HG03196 (cell line): Measurements from ENCODE around the gene PARD6B.
"Not testable (repeated sequence)": the region's sequence is repeated elsewhere in the genome, so short reads cannot be mapped to it uniquely, and the experiment has no call there.

ENCODE experiments used
- ATAC-seq: cut with Tn5 transposase; IDR thresholded peaks from one replicate; pipeline ENCODE4 v1.9.1; 2021; ENCODE audit not compliant: unreplicated experiment

Gene PARD6B

DNA sequence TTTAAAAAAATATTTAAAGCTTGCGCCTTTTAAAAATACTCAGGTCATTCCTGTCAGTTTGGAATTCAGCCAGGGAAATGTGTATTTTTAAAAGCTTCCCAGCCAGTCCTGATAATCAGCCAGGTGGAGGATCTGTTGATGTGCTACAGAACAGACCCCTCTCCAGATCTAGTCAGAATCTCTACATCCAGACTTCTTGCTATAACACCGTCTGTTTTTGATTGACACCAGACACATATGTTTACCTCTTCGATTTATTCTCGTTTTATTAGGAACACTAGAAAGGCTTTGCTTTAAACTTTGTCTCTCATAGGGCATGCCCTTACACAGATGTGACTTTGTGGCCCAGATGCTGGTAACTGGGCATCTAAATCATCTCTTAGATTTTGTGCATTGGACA, 11.7 kb downstream of the PARD6B start:
- ATAC-seq, result no peak

DNA sequence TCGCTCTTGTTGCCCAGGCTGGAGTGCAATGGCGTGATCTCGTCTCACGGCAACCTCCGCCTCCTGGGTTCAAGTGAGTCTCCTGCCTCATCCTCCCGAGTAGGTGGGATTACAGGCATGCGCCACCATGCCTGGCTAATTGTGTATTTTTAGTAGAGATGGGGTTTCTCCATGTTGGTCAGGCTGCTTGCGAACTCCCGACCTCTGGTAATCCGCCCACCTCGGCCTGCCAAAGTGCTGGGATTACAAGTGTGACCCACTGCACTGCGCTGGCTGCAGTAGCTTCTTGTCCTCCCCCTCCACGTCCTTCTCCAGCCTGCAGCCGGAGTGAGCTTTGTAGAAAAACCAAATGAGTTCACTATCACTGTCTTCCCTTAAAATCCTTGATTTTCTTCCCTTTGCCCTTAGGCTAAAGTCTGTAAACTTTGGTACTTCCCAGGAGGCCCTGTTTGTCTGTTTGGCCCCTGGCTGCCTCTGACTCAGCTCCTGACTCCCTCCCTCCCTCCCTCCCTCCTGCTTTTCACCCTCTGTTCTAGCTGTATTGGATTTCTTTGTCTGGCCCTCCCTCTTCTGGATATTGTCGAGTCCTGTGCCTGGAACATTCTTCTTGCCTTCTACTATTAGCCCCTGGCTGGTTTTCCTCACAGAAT, 12.9 kb downstream of the PARD6B start:
- no peak for ATAC-seq

DNA sequence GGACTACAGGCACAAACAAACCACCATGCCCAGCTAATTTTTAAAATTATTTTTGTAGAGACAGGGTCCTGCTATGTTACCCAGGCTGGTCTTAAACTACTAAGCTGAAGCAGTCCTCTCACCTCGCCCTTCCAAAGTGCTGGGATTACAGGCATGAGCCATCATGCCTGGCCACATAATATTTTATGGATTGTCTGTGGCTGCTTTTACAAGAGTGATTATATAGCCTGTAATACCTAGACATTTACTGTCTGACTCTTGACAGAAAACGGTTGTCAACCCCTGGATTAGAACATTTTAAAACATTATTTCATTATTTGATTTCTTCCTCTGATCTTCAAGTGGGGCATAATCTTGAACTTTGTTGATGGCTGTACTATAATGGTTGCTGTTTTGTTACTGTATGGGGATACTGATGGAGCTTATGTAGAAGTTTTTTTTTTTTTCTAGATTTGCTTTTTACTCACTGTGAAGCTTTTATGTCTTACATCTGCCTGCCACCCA, 14.3 kb downstream of the PARD6B start:
- ATAC-seq, result no peak

DNA sequence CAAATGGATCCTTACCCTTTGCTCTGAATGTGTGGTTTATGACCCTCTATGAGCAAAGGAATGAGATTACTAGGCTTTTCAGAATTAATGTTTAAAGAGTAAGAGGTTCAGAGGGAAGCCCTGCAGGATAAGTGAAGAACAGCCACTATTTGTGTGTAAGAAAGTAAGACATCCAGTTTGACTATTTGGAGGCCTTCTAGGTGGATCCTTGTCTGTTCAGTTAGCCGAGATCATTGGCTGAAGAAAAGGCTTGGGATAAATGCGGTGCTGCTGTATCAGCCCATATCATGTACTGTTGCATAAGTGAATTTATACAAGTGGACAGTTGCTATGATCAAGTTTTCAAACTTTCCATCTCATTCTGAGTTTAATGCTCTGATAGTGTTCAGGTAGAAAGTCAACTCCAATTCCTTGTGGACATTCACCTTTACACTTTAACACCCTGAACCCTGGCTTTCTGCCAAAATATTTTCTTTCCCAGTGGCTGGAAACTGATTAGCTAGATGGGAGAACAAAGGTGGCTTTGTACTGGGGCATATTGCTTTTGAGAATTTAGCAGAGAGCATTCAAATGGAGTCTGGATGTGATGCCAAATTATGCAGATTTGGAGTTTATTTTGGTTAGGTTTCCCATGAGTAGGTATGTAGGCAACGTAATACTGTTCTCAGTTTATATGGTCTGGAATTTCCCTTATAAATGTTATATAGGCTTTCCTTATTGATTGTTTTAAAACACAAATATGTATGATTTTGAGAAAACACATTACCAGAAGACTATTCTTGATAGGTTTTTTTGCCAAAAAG, 15.0 kb downstream of the PARD6B start:
- ATAC-seq, result no peak

DNA sequence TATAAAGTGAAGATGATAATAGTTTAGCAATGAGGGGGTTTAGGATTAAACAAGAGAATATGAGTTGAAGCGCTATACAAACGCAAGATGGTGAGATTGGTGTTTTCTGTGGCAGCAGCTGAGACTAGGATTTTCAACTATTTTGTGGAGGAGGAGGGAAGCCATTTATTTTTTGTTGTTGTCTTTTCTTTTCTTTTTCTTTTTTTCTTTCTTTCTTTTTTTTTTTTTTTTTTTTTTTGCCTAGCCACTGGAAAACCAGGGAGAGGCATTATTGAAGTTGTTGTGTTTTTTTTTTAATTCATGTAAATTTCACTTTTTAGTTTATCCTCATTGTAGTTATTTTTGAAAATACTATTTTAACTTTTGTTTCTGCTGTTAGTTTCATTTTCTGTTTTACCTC, 15.9 kb downstream of the PARD6B start:
- ATAC-seq, result no peak

DNA sequence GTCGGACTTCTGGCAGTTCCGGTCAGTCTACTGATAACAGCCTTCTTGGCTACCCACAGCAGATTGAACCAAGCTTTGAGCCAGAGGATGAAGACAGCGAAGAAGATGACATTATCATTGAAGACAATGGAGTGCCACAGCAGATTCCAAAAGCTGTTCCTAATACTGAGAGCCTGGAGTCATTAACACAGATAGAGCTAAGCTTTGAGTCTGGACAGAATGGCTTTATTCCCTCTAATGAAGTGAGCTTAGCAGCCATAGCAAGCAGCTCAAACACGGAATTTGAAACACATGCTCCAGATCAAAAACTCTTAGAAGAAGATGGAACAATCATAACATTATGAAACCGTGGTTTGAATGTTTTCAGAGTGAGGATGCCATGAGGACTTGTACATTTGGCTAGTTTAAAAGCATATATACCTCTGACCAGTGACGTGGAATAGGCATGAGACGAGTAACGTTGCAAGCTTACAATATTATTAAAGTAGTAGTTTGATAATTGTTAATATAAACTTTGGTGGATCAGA, 18.8 kb downstream of the PARD6B start:
- ATAC-seq, result no peak

DNA sequence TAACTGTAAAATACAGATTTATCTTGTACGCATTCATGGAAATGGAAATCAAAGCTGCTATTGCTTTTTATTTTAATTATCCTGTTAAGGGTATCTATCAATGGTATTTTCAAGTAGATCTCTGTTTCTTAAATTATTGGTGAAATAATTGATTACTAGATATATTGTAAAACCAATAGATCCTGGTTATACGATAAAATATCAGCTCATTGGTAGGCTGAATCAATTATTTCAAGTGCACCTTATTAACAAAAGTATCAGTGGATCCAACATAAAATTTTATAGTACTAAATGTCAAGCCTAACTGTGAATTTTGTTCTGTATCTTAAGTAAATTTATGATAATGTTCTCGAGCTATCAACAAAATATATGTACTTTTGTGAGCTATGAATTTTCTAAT, 21.8 kb downstream of the PARD6B start:
- ATAC-seq, result no peak

DNA sequence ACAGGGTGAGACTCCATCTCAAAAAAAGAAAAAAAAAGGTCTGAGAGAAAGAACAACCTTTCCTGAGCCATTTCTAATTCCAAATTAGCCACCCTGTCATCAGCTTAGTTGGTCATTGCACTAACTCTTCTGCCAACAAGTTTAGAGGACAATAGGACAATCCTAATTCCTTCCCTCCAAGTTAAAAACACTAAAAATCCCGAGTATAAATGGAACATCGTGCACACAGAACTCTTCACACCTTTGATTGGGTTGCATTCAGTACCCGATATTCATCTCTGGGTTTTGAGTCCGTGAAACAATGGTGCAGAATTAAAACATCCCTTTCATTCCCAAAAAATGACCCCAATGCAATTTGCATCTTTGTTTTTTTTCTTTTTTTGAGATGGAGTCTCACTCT, 23.0 kb downstream of the PARD6B start:
- no peak for ATAC-seq

DNA sequence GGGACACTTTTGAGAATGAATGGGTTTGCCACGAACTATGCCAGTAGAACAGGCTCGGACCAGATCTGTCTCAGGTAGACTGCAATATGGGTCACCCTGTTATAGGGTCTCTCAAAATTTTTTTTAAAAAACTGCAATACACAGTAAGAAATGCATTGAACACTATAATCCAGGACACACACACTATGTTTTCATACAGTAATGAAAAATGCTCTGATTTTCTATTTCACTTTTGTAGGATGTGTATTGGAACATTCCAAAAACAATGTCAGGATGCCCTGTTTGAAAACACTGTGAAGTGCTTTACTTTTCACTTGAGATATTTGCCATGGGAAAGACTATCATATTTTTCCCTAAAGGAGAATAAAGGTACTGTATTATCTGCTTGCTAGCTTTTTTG, 25.1 kb downstream of the PARD6B start:
- ATAC-seq, result no peak

DNA sequence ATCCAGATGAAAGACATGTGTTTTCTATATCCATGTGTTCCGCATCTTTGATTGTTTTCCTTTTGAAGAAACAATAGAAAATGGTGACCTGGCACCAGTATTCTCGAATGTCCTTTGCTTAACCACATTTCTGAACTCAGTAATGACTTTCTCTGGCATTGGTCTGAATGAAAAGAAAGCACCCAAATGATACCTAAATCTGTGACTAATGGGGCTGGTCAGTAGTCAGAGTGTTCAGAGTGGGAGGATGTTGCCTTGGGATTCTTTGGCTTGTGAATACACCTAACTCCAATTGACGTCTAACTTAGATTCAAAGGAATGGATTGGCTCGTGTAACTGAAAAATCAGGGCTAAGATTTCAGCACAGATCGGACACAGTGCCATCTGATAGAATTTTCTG, 27.1 kb downstream of the PARD6B start:
- no peak for ATAC-seq

DNA sequence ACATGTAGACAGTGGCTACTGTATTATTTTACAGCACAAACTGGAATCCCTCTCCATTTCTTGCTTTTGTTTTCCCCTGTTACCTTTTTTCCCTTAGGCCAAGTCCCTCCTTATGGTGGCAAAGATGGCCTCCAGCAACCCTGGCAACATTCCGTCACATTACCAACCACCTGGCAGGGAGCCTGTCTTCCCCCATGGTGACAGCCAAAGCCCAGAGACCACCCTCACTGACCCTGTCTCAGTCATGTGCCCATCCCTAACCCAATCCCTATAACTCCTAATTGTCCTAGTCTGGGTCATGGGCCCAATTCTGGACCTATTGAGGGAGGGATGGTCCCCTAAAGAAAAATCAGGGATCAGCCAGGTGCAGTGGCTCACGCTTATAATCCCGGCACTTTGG, 27.6 kb downstream of the PARD6B start:
- no peak for ATAC-seq

DNA sequence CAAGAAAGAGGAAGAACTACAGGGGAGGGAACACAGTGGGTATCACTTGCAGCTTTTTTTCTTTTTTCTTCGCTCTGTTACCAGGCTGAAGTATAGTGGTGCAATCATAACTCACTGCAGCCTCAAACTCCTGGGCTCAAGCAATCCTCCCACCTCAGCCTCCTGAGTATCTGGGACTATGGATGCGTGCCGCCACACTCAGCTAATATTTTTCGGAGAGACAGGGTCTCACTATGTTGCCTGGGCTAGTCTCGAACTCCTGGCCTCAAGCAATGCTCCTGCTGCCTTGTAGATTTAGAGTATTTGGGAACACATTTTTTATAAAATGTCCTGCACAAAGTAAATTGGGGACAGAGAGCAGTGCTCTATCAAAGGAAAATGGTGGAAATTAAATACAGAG, 28.3 kb downstream of the PARD6B start:
- ATAC-seq, result no peak

DNA sequence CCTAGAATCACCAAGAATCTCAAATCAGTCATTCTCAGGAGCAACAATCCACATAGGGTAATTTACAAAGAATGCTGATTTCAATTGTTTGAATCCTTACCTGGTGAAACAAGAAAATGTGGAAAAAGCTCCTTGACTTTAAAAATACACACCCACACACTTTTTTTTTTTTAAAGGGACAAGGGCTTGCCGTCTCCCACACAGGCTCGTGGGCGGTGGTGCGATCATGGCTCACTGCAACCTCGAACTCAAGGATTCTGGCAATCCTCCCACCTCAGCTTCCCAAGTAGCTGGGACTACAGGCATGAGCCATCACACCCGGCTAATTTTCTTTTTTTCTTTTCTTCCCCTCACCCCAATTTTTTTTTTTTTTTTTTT, 30.7 kb downstream of the PARD6B start:
- no peak for ATAC-seq

DNA sequence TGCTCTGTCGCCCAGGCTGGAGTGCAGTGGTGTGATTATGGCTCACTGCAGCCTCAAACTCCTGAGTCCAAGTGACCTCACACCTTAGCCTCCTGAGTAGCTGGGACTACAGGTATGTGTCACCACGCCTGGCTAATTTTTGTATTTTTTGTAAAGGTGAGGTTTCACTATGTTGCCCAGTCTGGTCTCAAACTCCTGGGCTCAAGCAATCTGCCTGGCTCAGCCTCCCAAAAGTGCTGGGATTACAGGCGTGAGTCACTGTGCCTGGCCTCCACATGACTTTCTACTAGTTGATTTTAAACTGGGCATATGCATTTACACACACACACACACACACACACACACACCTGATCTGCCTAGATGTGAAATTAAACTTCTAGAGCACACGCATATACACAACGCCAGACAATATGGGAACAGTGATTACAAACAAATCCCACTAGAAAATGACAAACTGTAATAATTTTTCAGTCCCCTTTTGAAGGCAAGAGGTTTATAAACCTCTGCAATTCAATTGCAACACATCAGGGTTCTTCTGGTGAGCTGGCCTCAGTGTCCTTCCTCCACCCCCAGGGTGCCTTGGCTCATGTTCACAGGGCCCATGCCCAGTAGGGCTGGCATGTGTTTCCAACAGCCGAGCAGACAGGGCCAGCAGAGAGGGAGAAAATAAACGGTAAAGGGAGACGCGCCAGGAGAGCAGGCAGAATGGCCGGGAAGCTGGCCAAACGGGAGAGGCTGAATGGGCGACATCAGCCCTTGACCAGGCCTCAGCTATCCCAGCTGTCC, 31.2 kb downstream of the PARD6B start:
- ATAC-seq, result no peak

DNA sequence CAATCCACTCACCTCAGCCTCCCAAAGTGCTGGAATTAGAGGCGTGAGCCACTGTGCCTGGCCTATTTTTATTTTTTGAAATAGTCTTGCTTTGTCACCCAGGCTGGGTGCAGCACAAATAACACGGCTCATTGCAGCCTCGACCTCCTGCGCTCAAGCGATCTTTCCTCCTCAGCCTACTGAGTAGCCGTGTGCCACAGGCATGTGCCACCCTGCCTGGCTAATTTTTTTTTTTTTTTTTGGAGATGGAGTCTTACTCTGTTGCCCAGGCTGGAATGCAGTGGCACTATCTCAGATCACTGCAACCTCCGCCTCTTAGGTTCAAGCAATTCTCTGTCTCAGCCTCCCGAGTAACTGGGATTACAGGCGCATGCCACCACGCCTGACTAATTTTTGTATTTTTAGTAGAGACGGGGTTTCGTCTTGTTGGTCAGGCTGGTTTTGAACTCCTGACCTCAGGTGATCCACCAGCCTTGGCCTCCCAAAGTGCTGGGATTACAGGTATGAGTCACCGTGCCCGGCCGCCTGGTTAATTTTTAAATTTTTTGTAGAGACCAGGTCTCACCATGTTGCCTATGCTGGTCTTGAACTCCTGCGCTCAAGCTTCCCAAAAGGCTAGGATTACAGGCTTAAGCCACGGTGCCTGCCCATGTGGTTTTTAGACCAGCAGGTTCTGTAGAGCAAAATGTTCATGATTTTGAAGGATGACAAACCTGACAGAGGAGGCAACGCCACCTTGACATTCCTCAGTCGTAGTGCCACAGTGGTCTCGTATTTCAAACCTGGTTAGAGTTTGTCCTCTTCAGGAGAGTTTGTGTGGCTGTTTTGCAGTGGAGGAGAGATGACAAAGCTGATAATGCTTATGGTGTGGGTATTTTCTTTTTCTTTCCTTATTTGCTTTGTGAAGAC, 32.4 kb downstream of the PARD6B start:
- ATAC-seq, result not testable (repeated sequence)

DNA sequence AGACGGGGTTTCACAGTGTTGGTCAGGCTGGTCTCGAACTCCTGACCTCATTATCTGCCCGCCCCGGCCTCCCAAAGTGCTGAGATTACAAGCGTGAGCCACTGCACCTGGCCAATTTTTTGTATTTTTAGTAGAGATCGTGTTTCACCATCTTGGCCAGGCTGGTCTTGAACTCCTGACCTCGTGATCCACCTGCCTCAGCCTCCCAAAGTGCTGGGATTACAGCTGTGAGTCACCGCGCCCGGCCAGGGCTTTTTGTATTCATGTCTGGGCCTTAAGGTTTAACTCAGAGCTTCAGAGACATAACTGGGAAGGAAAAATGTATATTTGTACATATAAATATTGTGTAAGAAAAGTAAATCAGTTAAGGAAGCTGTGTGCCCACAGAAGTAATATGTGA, 33.9 kb downstream of the PARD6B start:
- ATAC-seq, result not testable (repeated sequence)

DNA sequence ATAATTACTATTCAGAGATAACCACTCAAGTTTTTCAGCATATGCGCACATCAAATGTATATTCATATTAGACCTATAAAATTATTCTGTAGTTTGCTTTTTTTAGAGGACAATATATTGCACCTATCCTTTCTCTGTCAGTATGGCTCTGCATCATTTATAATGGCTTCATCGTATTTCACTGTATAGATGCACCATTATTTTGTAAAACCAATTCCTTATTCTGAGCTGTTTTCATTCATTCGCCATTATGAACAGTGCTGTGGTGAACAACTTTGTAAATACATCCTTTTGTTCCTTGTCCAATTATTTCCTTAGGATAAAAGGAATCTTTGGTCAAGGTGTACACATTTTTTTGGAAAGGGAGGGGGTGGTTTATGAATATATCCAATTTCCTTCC, 34.3 kb downstream of the PARD6B start:
- ATAC-seq, result no peak

DNA sequence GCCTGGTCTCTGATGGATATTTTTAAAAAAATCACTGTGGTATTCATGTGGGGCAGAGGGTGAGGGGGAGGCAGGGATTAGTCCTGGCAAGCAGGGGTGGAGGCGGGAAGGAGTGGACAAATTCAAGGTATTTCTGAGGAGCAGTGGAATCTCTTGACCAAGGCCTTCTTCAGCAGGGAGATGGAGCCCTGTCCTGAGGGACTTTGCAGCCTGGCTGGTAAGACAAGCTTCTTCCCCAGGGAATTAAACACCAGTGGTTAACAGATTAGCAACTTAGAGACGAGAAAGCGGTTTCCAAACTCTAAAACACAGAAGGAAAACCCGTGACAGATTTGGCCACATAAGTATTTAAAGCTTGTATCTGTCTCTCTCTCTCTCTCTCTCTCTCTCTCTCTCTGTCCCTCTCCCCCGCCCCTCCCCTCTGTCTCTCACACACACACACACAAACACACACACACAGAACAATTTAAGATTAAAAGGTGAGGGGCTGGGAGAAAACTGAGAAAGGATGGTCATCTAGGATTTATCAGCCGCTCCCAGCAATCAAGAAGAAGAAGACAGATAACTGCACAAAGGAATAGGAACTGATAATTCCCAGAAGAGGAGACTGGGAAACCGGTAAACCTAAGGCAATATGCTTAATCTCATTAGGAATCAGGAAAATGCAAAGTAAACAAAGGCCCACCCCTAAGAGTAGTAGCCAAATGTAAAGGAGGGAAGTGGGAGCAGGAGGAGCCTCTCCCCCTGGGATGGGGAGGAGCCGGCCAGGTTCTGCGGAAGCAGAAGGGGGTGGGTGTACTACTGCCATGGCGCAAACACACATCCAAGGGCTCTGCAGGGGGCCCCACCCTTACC, 35.8 kb downstream of the PARD6B start:
- ATAC-seq, result not testable (repeated sequence)

DNA sequence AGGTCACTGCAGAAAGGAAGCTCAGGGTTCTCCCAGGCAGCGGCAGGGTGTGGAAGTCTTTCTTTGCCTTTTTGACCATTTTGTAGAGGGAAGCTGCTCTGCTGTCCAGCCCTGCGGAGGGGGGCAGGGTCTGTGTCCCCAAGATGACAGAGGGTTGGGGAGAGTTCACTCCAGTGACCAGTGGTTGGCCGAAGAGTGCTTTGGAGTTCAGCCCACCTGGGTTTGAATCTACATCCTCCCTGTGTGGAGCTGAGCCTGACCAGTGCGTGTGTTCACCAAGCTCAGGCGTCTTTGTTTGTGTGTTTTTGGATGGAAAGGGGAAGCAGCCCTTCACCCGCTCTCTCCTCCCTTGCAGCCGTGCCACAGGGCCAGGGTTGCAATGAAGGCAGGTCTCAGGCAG, 37.6 kb downstream of the PARD6B start:
- ATAC-seq, result not testable (repeated sequence)
